Activated T-helper 1 cell treated with anti-CD3 and anti-CD28 coated beads, Interleukin-12 subunit alpha, Interleukin-12 subunit beta, Interleukin-2, Interleukin-4 antibody, amounts not matched to agents 30 ng/mL and 10 ng/mL and 1 ng/mL, durations not matched to agents 14 hours and 24 hours and 36 hours (primary cell): ENCODE measurements around the gene SH3D21. TPM values are rescaled to one million over a fixed set of nuclear protein-coding genes. Genes with fewer than 3 reads are reported as not detected.

Source experiments
- DNase-seq: peaks from one replicate; pipeline ENCODE4 v3.0.0; 2021; ENCODE audit warnings: low spot score
- H3K27ac Mint-ChIP-seq: one replicate; pipeline ENCODE4 v1.8.0; 2021; ENCODE audit warnings: mild to moderate bottlenecking, mixed read lengths
- H3K27me3 Mint-ChIP-seq: one replicate; pipeline ENCODE4 v1.8.0; 2022; ENCODE audit warnings: mild to moderate bottlenecking, moderate library complexity, mixed read lengths; ENCODE audit not compliant: insufficient read depth
- H3K36me3 Mint-ChIP-seq: one replicate; pipeline ENCODE4 v1.8.0; 2021; ENCODE audit warnings: low read depth, mixed read lengths
- H3K4me1 Mint-ChIP-seq: one replicate; pipeline ENCODE4 v1.8.0; 2021; ENCODE audit warnings: low read depth, mixed read lengths
- H3K4me3 Mint-ChIP-seq: one replicate; pipeline ENCODE4 v1.8.0; 2021; ENCODE audit warnings: mild to moderate bottlenecking, moderate library complexity, mixed read lengths
- H3K9me3 Mint-ChIP-seq: one replicate; pipeline ENCODE4 v1.8.0; 2021; ENCODE audit warnings: mixed read lengths
- intact Hi-C: fragments of 100-400 bp; cut with micrococcal nuclease; formaldehyde crosslinking; loops from one replicate; pipeline ENCODE4 v1.15.1; 2024
- total RNA-seq: library from RNA; stranded (reverse); gene quantifications from 2 replicates; pipeline ENCODE4 v1.2.3, GENCODE V29; 2022

The SH3D21 gene
- total RNA-seq, 1 donor from 2014 or later = 8.3 TPM

DNA sequence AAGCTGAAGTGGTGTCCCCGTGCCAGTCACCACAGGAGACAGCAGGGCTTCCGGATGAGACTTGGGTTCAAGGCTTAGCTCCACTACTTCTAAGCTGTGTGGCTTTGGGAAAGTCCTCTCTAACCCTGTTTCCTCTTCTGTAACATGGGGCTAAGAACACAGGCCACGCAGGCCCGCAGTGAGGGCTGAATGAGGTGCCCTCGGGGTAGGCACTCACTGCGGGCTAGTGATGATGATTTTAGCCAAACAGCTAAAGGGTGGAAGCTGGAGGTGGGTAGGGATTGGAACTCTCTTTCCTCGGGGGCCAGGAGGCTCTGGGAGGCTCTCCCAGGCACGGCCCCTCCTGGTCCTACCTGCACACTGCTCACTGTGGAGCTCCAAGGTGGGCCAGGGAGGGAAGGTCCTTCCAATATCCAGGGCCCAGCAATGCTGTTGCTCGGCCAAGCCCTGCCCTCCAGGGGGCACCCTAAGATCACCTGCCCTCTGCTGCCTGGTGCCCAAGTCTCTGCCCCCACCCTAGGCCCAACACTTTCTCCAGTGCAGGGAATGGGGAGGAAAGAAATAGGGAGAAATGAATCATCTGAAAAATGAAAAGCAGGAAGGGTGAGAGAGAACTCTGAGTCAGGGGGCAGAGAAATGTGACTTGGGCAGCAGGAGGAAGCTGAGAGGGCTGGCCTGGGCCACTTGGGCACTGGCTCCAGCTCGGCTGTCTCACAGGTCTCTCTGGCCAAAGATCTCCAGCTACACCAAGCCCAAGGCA is 36.4 kb downstream of the SH3D21 start:
- peak; percentile 37 for DNase-seq
- Mint-ChIP-seq H3K27ac (peak overlapping the region; percentile 44), H3K9me3 (no peaks in the 10 kb centered on the region), H3K36me3 (peaks cover 12% of the 10 kb centered on the region), H3K27me3 (no peaks in the 10 kb centered on the region), H3K4me1 (peaks cover 15% of the 10 kb centered on the region), H3K4me3 (no peak overlapping the region)
- intact Hi-C loops = loop anchor here (1.0 kb wide), 2 partner anchors 27 to 78 kb away; no protein-coding TSS in a partner anchor

DNA sequence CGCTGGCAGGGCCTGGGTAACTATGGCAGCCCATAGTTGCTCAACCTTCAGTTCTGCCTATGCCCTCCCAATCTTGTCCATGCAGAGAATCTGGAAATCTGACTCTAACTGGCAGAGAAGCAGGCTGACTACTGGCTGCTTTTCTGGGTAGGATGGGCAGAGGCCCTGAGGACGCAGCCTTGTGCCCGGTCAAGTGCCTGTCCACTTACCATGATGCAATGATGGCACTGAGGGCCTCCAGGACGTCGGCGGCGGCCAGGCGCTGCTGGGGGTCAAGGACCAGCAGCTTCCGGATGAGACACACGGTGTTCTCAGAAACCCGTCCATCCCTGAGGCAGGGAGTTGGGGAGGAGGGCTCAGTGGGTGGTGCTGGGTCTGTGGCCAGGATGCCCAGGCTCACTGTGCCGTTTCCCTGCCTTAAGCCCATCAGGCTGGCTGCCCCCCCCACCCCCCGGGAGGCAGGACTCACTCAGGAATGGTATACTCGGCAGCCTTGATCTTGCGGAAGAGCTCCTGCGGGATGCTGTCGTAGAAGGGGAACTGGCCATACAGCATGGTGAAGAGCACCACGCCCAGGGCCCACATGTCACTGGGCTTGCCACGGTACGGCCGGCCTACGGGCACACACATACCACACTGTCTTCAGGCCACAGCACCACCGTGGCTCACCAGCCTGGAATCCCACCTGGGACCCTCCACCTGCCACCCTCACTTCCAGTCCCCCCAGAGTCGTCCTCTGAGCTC is 37.7 kb downstream of the SH3D21 start:
- Mint-ChIP-seq H3K27me3 (no peaks in the 10 kb centered on the region), H3K4me3 (no peak overlapping the region), H3K4me1 (peaks cover 9% of the 10 kb centered on the region), H3K36me3 (peaks cover 19% of the 10 kb centered on the region), H3K9me3 (no peaks in the 10 kb centered on the region), H3K27ac (no peak overlapping the region)
- no peak for DNase-seq
- intact Hi-C loops = no loop called here

DNA sequence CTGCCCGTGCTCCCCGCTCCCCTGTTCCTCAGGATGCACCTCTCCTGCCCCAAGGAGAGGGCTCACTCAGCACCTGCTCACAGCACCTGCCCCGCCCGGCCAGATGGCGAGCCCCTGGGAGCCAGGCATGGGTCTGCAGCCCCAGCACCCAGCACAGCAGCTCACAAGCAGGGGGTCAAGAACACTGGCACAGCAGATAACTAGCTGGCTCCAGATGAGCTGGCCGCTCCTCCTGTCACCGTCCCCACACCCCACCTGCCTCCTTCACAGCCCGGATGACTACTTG is 38.2 kb downstream of the SH3D21 start:
- no peak overlapping the region for H3K4me3 Mint-ChIP-seq
- no peak for DNase-seq
- intact Hi-C loops = no loop called here
- no peak overlapping the region for H3K27ac Mint-ChIP-seq
- H3K27me3 Mint-ChIP-seq = no peaks in the 10 kb centered on the region
- H3K4me1 Mint-ChIP-seq = peaks cover 4% of the 10 kb centered on the region
- H3K9me3 Mint-ChIP-seq = no peaks in the 10 kb centered on the region
- peaks cover 19% of the 10 kb centered on the region for H3K36me3 Mint-ChIP-seq

DNA sequence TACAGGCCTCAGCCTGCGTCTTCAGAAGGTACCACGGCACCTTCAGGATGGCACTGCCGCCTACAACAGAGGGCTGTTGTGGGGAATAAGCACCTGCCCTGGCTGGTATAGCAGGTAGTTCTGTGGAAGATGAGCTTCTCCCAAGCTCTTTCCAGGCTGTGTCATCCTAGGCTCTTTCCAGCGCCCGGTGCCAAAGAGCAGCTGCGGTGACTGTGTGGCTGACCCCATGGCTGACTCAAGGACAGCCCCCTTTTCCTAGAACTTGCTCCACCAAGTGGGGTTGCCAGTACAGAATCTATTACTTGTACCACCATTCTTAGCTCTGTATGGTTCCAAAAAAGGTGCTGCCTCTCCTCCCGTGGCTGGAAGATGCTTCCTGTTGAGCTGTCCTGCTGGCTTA is 39.2 kb downstream of the SH3D21 start:
- no peaks in the 10 kb centered on the region for H3K27me3 Mint-ChIP-seq
- H3K9me3 Mint-ChIP-seq = no peaks in the 10 kb centered on the region
- intact Hi-C loops = no loop called here
- peaks cover 19% of the 10 kb centered on the region for H3K36me3 Mint-ChIP-seq
- H3K4me1 Mint-ChIP-seq = peaks cover 2% of the 10 kb centered on the region
- no peak overlapping the region for H3K27ac Mint-ChIP-seq
- no peak for DNase-seq
- H3K4me3 Mint-ChIP-seq = no peak overlapping the region

DNA sequence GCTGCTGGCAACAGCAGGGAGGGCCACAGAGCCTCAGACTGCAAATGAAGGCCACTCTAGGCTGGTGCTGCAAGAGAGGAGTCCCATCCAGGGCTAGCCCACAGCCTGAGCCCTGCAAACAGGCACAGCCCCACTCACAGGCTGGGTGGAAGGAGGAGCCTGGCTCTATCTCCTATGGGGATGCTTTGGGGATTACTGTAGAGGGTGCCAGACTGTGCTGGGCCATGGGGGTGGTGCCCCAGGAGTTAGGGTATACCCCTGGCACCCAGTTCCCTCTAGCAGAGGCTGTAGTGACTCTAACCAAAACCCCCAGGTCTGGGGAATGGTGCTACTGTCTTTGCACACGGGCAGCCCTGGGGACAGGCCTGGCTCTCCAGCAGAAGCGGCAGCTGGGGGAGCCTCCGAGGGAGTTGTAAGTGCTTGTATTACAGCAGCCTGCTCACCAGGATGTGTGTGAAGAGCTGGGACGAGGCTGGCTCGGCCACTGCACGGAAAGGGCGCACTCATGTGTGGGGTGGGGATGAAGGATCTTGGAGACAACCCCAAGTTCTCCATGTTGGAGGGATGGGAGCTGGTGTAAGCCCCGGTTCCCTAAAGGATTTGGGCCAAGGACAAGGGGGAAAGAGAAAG is 40.7 kb downstream of the SH3D21 start:
- H3K36me3 Mint-ChIP-seq = peaks cover 22% of the 10 kb centered on the region
- no peaks in the 10 kb centered on the region for H3K9me3 Mint-ChIP-seq
- intact Hi-C loops = no loop called here
- no peak overlapping the region for H3K4me3 Mint-ChIP-seq
- H3K27me3 Mint-ChIP-seq = no peaks in the 10 kb centered on the region
- peaks cover 16% of the 10 kb centered on the region for H3K4me1 Mint-ChIP-seq
- no peak for DNase-seq
- H3K27ac Mint-ChIP-seq = no peak overlapping the region

DNA sequence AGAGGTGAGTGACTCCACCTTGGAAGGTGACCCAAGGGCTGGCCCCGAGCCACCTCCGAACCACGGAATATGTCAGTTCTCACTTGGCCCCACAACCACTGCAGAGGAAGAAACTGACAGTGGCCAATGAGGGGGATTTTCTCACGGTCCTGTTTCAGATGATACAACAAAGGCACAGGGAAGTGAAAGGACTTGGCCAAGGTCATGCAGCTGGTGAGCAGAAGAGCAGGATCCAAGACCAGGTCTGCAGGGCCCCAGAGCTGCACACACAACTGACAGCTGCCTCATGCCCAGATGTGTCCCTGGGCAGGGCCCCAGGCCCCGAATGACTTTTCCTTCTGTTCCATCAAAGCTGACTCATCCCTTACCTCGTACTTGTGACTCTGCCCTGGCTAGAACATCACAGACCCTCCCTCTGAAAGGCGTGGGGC is 43.1 kb downstream of the SH3D21 start:
- Mint-ChIP-seq H3K36me3 (peaks cover 27% of the 10 kb centered on the region), H3K4me1 (peaks cover 17% of the 10 kb centered on the region), H3K27me3 (no peaks in the 10 kb centered on the region), H3K9me3 (no peaks in the 10 kb centered on the region), H3K27ac (no peak overlapping the region), H3K4me3 (no peak overlapping the region)
- intact Hi-C loops = no loop called here
- DNase-seq = no peak

DNA sequence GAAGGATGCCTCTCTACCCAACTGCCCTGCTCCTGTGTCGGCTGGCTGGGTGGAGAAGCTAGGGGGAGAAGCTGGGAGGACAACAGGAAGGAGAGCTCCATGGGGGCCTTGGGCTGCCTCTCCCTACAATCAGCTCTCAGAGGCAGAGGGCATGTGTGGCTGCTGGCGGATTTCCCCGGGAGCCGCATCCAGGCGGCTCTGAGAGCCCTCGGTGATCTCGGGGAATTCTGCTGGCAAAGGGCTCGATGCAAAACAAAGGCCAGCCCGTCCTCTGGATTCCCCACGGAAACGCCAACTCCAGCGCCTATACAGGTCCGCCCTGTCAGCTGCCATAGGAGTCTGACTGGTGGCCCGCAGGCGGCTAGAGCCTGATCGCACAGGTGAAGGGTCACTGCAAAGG is 43.7 kb downstream of the SH3D21 start:
- intact Hi-C loops = no loop called here
- H3K36me3 Mint-ChIP-seq = peaks cover 30% of the 10 kb centered on the region
- H3K9me3 Mint-ChIP-seq = no peaks in the 10 kb centered on the region
- no peak overlapping the region for H3K4me3 Mint-ChIP-seq
- DNase-seq = no peak
- H3K27ac Mint-ChIP-seq = no peak overlapping the region
- H3K4me1 Mint-ChIP-seq = peaks cover 17% of the 10 kb centered on the region
- no peaks in the 10 kb centered on the region for H3K27me3 Mint-ChIP-seq

DNA sequence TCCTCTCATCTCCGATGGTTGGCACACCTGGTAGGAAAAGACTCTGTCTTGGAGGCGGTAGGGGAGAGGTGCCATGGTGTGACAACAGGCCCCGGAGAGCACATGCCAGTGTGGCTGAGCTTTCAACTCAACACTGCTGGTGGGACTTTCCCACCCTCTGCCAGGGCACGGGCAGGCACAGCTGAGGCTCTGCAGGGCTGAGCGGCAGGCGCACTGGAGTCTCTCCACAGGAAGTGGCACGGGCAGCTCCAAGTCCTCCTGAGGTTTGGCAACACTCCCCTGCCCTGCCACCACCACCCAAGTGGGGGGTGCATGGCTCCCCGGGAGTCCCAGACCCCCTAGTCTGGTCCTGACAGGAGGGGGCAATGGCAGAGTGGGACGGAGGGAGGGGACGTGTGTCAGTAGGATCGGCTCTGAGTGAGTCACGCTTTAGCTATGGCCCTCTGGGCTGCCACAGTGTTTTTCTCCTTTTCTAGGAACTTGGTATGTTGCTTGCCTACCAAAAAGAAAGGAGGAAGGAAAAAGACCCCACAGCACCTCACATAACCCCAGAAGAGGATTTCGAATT is 44.6 kb downstream of the SH3D21 start:
- H3K9me3 Mint-ChIP-seq = no peaks in the 10 kb centered on the region
- no peak for DNase-seq
- no peak overlapping the region for H3K4me3 Mint-ChIP-seq
- peaks cover 30% of the 10 kb centered on the region for H3K36me3 Mint-ChIP-seq
- intact Hi-C loops = no loop called here
- peak overlapping the region; percentile 80 for H3K27ac Mint-ChIP-seq
- peaks cover 17% of the 10 kb centered on the region for H3K4me1 Mint-ChIP-seq
- H3K27me3 Mint-ChIP-seq = no peaks in the 10 kb centered on the region

DNA sequence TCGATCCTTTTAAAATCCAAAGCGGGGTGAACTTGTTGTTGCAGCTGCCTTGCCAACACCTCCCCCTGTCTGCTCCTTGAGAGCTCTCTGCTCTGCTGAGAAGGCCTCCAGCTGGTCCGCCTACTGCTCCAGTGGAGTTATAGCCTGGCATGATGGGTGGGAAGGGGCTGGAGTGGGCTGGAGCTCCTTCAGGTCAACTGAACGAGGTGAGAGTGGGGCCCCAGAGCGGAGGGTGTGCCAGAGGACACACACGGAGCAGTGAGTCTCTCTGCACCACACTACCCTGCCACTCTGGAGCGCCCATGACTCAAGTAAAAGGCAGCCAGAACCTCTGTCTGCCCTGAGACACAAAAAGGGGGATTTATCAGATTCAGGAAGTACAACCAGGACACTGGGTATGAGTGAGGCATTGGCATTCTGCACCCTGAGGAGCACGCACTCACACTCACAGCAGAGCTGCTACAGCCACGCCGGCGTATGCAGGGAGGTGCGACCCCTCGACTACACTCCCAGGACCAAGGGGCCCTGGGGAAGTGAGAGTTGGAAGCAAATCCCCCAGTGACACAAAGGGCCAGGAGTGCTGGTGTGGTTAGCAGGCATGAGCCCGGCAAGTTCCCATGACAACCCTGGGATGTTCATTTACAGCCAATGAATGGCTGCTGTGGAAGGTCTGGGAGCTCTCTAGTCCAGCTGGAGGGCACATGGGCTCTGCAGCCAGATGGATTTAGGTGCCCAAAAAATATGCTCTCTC is 45.2 kb downstream of the SH3D21 start:
- peaks cover 33% of the 10 kb centered on the region for H3K36me3 Mint-ChIP-seq
- no peak for DNase-seq
- no peaks in the 10 kb centered on the region for H3K9me3 Mint-ChIP-seq
- intact Hi-C loops = no loop called here
- H3K4me1 Mint-ChIP-seq = peaks cover 17% of the 10 kb centered on the region
- H3K27me3 Mint-ChIP-seq = no peaks in the 10 kb centered on the region
- no peak overlapping the region for H3K27ac Mint-ChIP-seq
- no peak overlapping the region for H3K4me3 Mint-ChIP-seq

DNA sequence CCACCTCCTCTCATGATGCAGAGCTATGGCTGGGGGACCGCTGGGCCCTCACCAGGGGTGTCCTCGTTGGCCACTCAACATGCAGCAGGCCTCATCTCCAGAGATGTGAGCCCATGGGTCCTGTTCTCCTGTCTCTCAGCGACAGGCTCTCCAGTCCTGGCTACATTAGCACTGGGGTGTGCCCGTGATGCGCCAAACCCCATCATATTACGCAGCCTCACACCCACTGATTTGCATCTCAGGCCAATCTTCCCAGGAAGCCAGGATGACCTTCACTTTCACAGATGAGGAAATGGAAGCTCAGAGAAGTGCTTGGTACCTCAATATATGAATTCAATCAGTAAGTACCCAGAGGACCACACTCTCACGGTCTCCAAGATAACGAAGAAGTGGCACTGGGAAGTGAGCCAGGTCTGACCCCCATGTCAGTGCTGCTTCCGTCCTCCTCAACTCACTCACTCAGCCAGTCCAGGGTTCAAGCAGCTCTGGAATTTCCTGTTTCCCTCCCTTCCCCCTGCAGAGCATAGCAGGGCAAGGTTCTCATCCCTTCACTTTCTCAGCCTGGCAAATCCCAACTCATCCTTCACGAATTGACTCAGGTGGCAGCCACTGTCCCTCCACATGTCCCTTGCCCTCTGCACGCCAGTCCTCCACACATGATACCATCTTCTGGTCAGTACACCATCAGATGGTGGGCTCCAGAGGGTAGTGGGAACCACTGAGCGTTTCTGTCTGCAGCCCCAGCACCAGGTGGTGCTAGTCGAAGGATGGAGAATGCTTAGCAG is 46.1 kb downstream of the SH3D21 start:
- H3K27ac Mint-ChIP-seq = no peak overlapping the region
- peaks cover 30% of the 10 kb centered on the region for H3K36me3 Mint-ChIP-seq
- no peaks in the 10 kb centered on the region for H3K9me3 Mint-ChIP-seq

DNA sequence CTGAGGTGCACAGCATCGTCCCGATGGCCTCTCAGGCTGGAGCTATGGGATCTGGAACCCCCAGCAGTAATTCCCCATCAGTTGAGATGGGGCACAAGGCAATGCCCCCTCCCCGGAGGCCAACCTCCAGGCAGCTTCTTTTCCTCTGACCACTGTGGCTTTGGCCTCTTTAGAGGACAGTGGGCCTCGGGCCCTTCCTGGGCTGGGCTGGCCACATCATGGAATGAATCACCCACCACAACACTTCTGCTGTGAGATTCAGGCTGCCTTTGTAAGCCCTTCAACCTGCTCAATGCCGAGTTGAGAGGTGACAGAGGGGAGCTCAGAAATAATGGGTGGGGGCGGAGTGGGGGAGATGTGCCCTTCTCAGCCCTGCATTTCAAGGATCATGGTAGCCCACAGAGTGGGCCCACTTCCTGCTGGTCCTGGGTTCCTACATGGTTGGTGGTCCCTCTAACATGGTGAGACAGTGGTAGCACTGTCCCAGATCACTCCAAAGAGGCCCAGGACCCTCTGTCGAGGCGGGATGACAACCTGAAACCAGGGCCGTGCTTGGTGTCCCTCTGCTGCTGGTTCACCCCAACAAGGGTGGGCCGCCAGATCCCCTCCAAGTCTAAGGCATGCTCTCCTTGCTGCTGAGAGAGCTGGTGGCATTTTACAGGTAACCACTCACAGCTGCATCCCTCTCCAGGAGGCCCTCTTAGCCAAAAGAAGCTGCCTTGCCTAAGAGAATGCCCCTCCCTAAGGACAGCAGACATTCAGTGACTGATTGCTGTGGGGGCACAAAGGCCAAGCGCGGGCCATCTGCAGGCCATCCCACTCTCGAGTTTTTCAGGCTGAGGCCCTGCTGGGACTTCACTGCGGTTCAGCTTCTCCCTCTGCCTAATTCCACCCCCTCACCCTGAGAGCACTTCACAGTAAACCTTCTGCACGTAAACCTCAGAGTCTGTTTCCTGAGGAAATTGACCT is 47.0 kb downstream of the SH3D21 start:
- DNase-seq = no peak
- Mint-ChIP-seq H3K4me3 (no peak overlapping the region), H3K27ac (no peak overlapping the region), H3K9me3 (no peaks in the 10 kb centered on the region), H3K36me3 (peaks cover 33% of the 10 kb centered on the region), H3K4me1 (peaks cover 17% of the 10 kb centered on the region), H3K27me3 (no peaks in the 10 kb centered on the region)
- intact Hi-C loops = no loop called here

More for the DNA sequence above, 46.1 kb downstream of the SH3D21 start:
- DNase-seq = no peak
- Mint-ChIP-seq H3K4me3 (no peak overlapping the region), H3K27me3 (no peaks in the 10 kb centered on the region), H3K4me1 (peaks cover 17% of the 10 kb centered on the region)
- intact Hi-C loops = no loop called here
